ENCODE results near the gene SRSF4.

The SRSF4 gene

DNA sequence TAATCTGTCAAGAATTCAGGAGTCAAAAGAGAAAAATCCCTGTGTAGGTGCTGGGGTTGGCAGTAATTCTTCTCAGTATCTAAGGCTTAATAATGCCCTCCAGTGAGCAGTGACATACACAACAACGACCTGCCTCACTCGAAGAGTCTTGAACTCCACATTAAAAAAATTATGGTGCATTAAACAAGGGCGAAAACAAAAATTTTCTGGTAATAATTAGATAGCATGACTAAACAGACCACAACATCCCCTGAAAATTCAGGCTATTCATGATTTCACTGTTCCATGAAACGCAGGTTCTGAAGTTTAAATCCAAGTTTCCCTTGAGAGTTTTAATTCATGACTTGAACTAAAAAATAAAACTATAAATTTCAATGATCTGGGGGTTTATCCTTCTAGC lies 5.1 kb downstream of the SRSF4 start:
- no peak for DNase-seq (ENCODE audit: extremely low read depth, low read depth)
- TF ChIP-seq, protein P1, sequence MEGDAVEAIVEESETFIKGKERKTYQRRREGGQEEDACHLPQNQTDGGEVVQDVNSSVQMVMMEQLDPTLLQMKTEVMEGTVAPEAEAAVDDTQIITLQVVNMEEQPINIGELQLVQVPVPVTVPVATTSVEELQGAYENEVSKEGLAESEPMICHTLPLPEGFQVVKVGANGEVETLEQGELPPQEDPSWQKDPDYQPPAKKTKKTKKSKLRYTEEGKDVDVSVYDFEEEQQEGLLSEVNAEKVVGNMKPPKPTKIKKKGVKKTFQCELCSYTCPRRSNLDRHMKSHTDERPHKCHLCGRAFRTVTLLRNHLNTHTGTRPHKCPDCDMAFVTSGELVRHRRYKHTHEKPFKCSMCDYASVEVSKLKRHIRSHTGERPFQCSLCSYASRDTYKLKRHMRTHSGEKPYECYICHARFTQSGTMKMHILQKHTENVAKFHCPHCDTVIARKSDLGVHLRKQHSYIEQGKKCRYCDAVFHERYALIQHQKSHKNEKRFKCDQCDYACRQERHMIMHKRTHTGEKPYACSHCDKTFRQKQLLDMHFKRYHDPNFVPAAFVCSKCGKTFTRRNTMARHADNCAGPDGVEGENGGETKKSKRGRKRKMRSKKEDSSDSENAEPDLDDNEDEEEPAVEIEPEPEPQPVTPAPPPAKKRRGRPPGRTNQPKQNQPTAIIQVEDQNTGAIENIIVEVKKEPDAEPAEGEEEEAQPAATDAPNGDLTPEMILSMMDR (IDR thresholded peaks at IDR 0.05; ENCODE audit: low read depth, low read length) = no peak

DNA sequence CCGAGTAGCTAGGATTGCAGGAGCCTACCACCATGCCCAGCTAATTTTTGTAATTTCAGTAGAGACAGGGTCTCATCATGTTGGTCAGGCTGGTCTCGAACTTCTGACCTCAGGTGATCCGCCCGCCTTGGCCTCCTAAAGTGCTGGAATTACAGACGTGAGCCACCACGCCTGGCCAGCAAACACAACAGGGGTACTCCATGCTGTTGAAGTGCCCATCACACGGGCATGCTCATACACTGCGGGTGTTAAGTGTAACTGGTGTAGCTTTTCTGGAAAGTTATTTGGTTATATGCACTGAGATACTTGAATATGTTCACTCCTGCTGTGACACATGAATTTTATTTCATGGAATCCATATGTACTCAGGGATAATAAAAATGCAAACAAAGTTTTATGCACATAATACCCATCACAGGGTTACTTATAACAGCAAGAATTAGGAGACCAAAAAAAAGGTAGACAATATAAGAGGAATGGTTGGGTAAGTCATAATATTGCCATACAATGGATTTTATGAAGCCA lies 9.2 kb downstream of the SRSF4 start:
- DNase-seq (ENCODE audit: extremely low read depth, low read depth) = no peak

DNA sequence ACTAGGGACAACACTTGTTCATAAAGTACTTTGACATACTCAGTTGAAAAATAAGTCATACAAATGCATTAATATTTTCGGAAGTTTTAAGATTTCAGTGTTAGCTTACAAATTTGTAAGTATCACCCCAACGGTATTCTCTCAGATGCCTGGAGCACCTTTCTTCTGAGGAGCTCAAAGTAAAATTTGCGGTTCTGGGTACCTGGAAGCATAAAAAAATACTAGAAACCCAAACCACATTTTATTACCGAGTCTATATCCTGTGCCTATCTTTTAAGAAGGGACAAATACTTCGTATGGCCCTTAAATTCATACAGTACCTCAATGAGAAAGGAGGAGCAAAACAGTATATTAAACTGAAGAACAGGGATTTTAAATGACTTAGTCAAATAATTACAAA lies 10.2 kb downstream of the SRSF4 start:
- no peak for DNase-seq (ENCODE audit: extremely low read depth, low read depth)
- TF ChIP-seq, protein P1 (IDR thresholded peaks at IDR 0.05; ENCODE audit: low read depth, low read length) = no peak

More for the DNA sequence above, 9.2 kb downstream of the SRSF4 start:
- TF ChIP-seq, protein P1 (IDR thresholded peaks at IDR 0.05; ENCODE audit: low read depth, low read length) = no peak

DNA sequence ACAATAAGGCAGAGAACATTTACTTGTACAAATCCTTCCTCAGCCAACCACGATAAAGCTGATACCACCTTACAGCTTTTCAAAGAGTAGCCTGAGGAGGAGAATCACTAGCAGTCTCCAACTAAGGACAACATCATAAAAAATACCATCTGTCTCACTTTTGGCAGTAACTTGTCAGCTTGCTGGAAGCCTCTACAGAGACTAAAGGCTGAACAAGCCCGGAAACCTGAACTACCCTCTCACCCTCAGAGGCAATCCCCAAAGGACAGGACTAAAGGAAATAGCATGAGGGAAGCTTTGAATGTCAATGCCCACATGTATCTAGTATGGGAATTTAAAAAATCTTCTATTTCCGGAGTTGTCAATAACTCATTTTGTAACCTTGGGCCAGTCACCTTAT lies 10.6 kb downstream of the SRSF4 start:
- no peak for DNase-seq (ENCODE audit: extremely low read depth, low read depth)
- TF ChIP-seq, protein P1 (IDR thresholded peaks at IDR 0.05; ENCODE audit: low read depth, low read length) = no peak

DNA sequence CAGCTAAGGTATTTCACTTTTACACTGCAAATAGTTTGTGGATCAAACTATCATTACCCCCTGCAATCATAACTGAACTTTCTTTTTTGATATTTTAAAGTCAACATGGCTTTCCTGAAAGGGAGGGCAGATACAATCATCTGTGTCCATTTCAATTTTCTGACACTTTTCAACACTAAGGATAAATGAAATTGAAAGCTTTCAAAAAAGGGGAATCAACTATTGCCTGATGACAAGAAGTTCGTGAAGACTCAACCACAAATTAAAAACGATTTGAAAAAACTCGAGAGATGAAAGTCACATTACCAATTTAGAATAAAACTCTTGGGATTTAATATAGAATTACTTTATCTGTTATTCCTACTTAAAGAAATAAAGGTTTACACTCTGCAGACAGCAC lies 11.7 kb downstream of the SRSF4 start:
- DNase-seq (ENCODE audit: extremely low read depth, low read depth) = no peak
- TF ChIP-seq, protein P1 (IDR thresholded peaks at IDR 0.05; ENCODE audit: low read depth, low read length) = no peak

DNA sequence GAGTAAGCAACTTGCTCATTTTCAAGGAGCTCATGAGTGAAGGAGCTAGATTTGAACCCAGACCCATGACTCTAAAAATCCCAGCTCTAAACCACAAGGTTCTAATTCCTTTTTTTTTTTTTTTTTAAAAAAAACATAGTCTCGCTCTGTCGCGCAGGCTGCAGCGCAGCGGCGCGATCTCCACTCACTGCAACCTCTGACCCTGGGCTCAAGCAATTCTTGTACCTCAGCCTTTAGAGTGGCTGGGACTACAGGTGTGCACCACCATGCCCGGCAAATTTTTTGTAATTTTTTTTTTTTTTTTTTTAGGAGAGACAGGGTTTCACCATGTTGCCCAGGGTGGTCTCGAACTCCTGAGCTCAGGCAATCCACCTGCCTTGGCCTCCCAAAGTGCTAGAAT lies 13.8 kb downstream of the SRSF4 start:
- DNase-seq (ENCODE audit: extremely low read depth, low read depth) = no peak
- TF ChIP-seq, protein P1 (IDR thresholded peaks at IDR 0.05; ENCODE audit: low read depth, low read length) = no peak

DNA sequence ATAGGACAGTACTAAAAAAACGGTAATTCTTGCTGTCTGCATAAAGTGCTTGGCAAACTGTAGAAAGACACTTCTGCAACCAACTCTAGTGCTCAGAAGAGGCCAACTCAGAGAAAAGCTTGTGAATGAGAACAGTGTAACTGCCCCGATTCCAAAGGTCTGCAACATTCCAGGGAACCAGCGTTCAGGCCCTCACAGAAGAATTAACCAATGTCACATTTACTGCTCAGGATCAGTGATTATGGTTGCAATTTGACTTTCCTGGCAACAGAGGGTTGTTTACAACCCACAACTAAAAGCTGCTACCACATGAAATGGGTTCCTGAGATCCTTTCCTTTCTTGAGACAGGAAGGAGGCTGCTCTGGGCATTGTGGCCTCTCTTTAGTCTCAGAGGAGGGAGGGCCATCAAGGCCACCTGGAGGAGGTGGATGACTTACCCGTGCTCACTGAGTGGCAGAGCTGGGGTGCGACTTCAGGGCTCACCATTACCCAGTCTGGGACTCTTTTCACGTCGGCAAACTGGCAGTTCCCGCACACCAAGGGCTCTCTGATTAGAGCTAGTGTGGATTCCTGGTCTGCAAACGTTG lies 15.3 kb downstream of the SRSF4 start:
- no peak for DNase-seq (ENCODE audit: extremely low read depth, low read depth)
- TF ChIP-seq, protein P1 (IDR thresholded peaks at IDR 0.05; ENCODE audit: low read depth, low read length) = no peak

Measured in AG09319 (cell line).